Ovary (tissue), 9 donors: ENCODE data around the gene KDM4C. TPM values are rescaled to one million over a fixed set of nuclear protein-coding genes. Genes with fewer than 3 reads are reported as not detected.
"Not testable (repeated sequence)": the region's sequence is repeated elsewhere in the genome, so short reads cannot be mapped to it uniquely, and the experiment has no call there.

Experiments
- DNase-seq, 5 donors: peaks; one replicate each; pipeline ENCODE4 v3.0.0-alpha.2; 2019 to 2020
- H3K27ac ChIP-seq, 2 donors: fragments of 200-600 bp; one replicate each; pipeline versions ENCODE4 v1.5.1 to v1.8.0; 2019 to 2022
- H3K27me3 ChIP-seq: fragments of 200-600 bp; one replicate; pipeline ENCODE4 v1.8.0; 2022
- H3K36me3 ChIP-seq: fragments of 200-600 bp; sonication (generic); one replicate; pipeline ENCODE4 v1.5.1; 2019
- H3K4me1 ChIP-seq: one replicate; pipeline ENCODE4 v1.8.1; 2013; ENCODE audit warnings: mild to moderate bottlenecking, moderate library complexity; ENCODE audit not compliant: insufficient read depth
- H3K4me3 ChIP-seq: fragments of 200-600 bp; sonication (generic); one replicate; pipeline ENCODE4 v1.5.1; 2017
- H3K9me3 ChIP-seq, 2 donors: fragments of 200-600 bp in 1 of 2; sonication (generic) in 1 of 2; one replicate each; pipeline versions ENCODE4 v1.5.1 to v1.8.1; 2013 to 2019; ENCODE audit warnings: mild to moderate bottlenecking in 1 of 2, moderate library complexity in 1 of 2
- CTCF ChIP-seq, 3 donors: fragments of 450-650 bp in 2 of 3; fragments of 200-600 bp in 1 of 3; IDR thresholded peaks; one replicate each; pipeline versions ENCODE4 v1.5.1 to v1.8.0; 2016 to 2022; ENCODE audit warnings: antibody characterized with exemption in 3 of 3, mild to moderate bottlenecking in 1 of 3
- EP300 ChIP-seq: sonication (generic); formaldehyde crosslinking; IDR thresholded peaks from one replicate; pipeline ENCODE4 v1.6.1; 2017; ENCODE audit warnings: antibody characterized with exemption
- POLR2A ChIP-seq: fragments of 450-650 bp; IDR thresholded peaks from one replicate; pipeline ENCODE4 v1.6.1; 2017; ENCODE audit warnings: antibody characterized with exemption, mild to moderate bottlenecking, moderate library complexity
- WGBS, 3 donors: extraction: QIAGEN DNeasy Blood & Tissue Kit in 1 of 3; methylation state at CpG; one replicate each; pipeline versions ENCODE4 v1.1.5 to v1.1.7; 2013 to 2017; 5-methylcytosine and 5-hydroxymethylcytosine counted together
- intact Hi-C, 4 donors: fragments of 100-400 bp; cut with DNase I; formaldehyde crosslinking; loops; one replicate each; pipeline versions ENCODE4 v1.11.0 to v1.15.1; 2022 to 2023
- polyA plus RNA-seq, 2 donors: library from polyadenylated mRNA; stranded (reverse); fragments of 200-250 nt in 1 of 2; fragments of 350-450 nt in 1 of 2; fragmentation: Illumina TruSeq in 1 of 2; extraction: RNeasy Lipid Tissue Mini Kit (QIAGEN cat#74804) in 1 of 2; gene quantifications; one replicate each; pipeline ENCODE4 v1.2.3, GENCODE V29; 2013 to 2014
- total RNA-seq, 7 donors: library from RNA; depleted of rRNA in 2 of 7; stranded (reverse); fragments of >200 nt in 2 of 7; fragmentation: NEBNext Ultra II Directional in 3 of 7; extraction: Animal tissue kit (Norgen Biotek cat#: 25700) in 3 of 7; gene quantifications; one replicate each; pipeline versions ENCODE4 v1.1.0 to v1.2.4, GENCODE V29; 2016 to 2023
- donor health status: DM: no; HTN: no; CAD: no; lungs with moderate emphysema.
- donor health status: DM: no; HTN: no; CAD: no.
- donor health status: Bipolar disorder and iron deficiency.
- donor health status: DM: yes; HTN: yes; CAD: no.
- donor health status: DM: no; HTN: no; CAD: no.
- donor health status: DM: yes; HTN: yes; CAD: no.

KDM4C gene
- total and polyA plus RNA-seq, 9 donors: 9.5 to 35.6 (median 26.7) TPM

GRCh38 chr9:7177383-7177782, 419.6 kb downstream of the KDM4C start:
- no peaks in the 10 kb centered on the region for H3K36me3 ChIP-seq
- intact Hi-C loops: no loop called here
- WGBS, 3 donors: 85 to 90% (median 85%) methylated on average over 3 of the region's 3 CpGs

GRCh38 chr9:7178729-7179128, 421.0 kb downstream of the KDM4C start:
- no peak overlapping the region for H3K4me3 ChIP-seq
- TF ChIP-seq EP300 (no peak), POLR2A (no peak), CTCF (IDR thresholded peaks at IDR 0.05) (no peak)
- H3K36me3 ChIP-seq: no peaks in the 10 kb centered on the region
- no peak overlapping the region for H3K27ac ChIP-seq
- no peaks in the 10 kb centered on the region for H3K4me1 ChIP-seq
- H3K9me3 ChIP-seq: no peaks in the 10 kb centered on the region
- H3K27me3 ChIP-seq: no peaks in the 10 kb centered on the region
- intact Hi-C loops: no loop called here
- WGBS, 3 donors: 62 to 71% (median 66%) methylated on average over 7 of the region's 7 CpGs
- no peak for DNase-seq

More at GRCh38 chr9:7177383-7177782, 419.6 kb downstream of the KDM4C start:
- DNase-seq: no peak
- H3K4me1 ChIP-seq: no peaks in the 10 kb centered on the region
- H3K4me3 ChIP-seq: no peak overlapping the region
- H3K9me3 ChIP-seq: no peaks in the 10 kb centered on the region
- no peak overlapping the region for H3K27ac ChIP-seq
- TF ChIP-seq CTCF (IDR thresholded peaks at IDR 0.05) (no peak), EP300 (no peak), POLR2A (no peak)
- H3K27me3 ChIP-seq: no peaks in the 10 kb centered on the region

GRCh38 chr9:7180247-7180646, 422.5 kb downstream of the KDM4C start:
- H3K36me3 ChIP-seq: no peaks in the 10 kb centered on the region
- no peak overlapping the region for H3K27ac ChIP-seq
- no peaks in the 10 kb centered on the region for H3K4me1 ChIP-seq
- no peaks in the 10 kb centered on the region for H3K27me3 ChIP-seq
- TF ChIP-seq EP300: no peak
- TF ChIP-seq POLR2A: no peak
- no peak for TF ChIP-seq CTCF (IDR thresholded peaks at IDR 0.05)
- H3K9me3 ChIP-seq: no peaks in the 10 kb centered on the region
- 83 to 85% (median 84%) methylated on average over 5 of the region's 5 CpGs for WGBS, 3 donors
- intact Hi-C loops: no loop called here
- DNase-seq: no peak
- H3K4me3 ChIP-seq: no peak overlapping the region

- intact Hi-C loops, DNase-seq, H3K9me3 ChIP-seq, H3K27me3 ChIP-seq, H3K36me3 ChIP-seq, H3K27ac ChIP-seq, H3K4me1 ChIP-seq, H3K4me3 ChIP-seq: not testable (repeated sequence)
- 81 to 82% (median 82%) methylated on average over 7 of the region's 7 CpGs for WGBS, 3 donors
Observed at GRCh38 chr9:7183139-7183538, 425.4 kb downstream of the KDM4C start.

- Histone ChIP-seq H3K36me3 (no peaks in the 10 kb centered on the region), H3K27me3 (no peaks in the 10 kb centered on the region), H3K27ac (no peak overlapping the region), H3K9me3 (no peaks in the 10 kb centered on the region), H3K4me3 (no peak overlapping the region), H3K4me1 (no peaks in the 10 kb centered on the region)
- intact Hi-C loops: no loop called here
- no peak for DNase-seq
- TF ChIP-seq POLR2A (no peak), CTCF (IDR thresholded peaks at IDR 0.05) (no peak), EP300 (no peak)
Observed at GRCh38 chr9:7185612-7186011, 427.8 kb downstream of the KDM4C start.
